Stimulated activated CD8-positive, alpha-beta memory T cell treated with anti-CD3 and anti-CD28 coated beads, Interleukin-4, amount 100 ng/mL, for 24 hours (primary cell): ENCODE results near the gene NRBP1.
A peak's percentile ranks its signal among the peaks of the same experiment; 100 is the strongest.
"Not testable (repeated sequence)": the region's sequence is repeated elsewhere in the genome, so short reads cannot be mapped to it uniquely, and the experiment has no call there.

Experiments used
- DNase-seq: peaks from one replicate; pipeline ENCODE4 v3.0.0-alpha.2; 2020; ENCODE audit warnings: low read depth

Gene NRBP1

GRCh38 chr2:27421660-27422250, 6.7 kb upstream of the NRBP1 start:
- DNase-seq, result no peak

GRCh38 chr2:27422958-27423357, 5.5 kb upstream of the NRBP1 start:
- DNase-seq, result no peak

DNA sequence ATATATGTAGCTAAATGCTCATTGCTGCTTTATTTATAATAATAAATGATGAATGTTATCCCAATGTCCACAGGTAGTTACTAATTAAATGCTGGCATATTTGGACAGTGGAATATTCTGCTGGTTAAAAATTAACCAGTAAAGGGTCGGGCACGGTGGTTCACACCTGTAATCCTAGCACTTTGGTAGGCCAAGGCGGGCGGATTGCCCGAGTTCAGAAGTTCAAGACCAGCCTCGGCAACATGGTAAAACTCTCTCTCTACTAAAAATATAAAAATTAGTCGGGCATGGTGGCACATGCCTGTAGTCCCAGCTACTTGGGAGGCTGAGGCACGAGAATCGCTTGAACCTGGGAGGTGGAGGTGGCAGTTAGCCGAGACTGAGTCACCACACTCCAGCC, 3.4 kb upstream of the NRBP1 start:
- DNase-seq, result not testable (repeated sequence)

- no peak for DNase-seq
Observed at GRCh38 chr2:27427863-27428212, 593 bp upstream of the NRBP1 start.

DNA sequence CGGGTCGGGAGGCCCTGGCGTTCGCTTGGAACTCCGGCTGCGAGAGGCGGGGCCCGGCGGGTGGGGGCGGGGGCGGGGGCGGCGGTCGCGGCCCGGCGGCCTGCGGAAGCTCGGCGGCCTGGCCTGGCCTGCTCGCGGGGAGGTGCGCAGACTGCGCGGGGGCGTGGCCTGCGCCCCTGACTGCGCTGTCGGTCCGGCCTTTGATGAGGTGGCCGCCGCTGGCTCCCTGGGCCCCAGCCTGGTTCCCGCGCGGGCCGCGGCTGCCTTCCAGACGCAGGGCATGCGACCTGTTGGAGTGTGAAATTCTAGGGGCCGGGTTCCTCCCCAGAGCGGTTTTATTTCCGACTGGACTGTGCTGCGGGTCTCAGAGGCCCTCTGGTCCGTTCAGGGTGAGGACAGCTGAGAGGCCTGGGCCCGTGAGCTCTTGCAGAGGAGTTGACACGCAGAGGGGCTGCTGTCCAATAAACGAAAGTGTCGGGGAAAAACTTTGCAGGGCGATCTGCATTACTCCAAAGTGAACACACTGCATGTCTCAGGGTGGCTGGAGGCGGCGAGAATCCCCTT, 629 bp downstream of the NRBP1 start:
- DNase-seq, result peak; percentile 72

DNA sequence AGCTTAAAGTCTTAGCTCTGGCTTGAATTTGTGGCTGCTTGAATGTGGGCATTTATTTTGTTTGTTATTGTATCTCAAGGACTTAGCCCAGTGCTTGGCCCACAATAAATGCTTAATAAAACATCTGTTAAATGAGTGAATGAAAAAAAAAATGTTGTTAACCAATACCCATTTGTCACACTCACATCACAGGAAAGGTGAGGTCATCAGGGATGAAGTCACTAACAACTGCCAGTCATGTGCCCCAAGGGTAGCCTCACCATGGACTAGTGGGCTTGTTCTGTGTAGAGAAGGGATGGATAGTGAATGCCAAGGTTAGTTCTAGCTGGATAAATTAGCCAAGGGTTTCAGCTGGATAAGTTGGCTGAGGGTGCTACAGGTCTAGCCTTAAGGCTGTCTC, 3.0 kb downstream of the NRBP1 start:
- DNase-seq, result no peak

DNA sequence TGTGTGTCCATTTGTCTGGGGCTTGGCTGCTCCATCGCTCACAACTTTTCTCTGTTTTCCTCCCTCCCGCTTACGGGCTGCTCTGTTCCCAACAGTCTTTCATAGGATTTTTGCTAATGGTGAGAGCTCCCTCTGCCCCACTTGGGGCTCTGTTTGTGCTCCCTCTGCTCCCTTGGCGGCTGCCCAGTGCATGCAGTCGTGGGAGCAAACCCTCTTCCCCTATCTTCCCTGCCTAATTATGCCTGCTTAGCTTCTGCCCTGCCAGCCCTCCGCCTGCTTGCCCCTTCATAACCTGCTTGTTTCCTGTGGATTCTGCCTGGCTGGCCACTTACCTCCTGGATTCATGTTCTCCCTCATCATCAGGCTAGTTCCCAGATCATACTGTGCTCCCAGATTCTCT, 7.2 kb downstream of the NRBP1 start:
- DNase-seq, result no peak

- no peak for DNase-seq
Observed at GRCh38 chr2:27441226-27441926, 12.9 kb downstream of the NRBP1 start.

GRCh38 chr2:27441958-27442919, 13.8 kb downstream of the NRBP1 start, which contains the start of gene KRTCAP3:
Gene KRTCAP3, plus strand, starts transcription at chr2:27442381. Its CDS starts 32 bp downstream, at chr2:27442413.
- DNase-seq, result peak; percentile 12

DNA sequence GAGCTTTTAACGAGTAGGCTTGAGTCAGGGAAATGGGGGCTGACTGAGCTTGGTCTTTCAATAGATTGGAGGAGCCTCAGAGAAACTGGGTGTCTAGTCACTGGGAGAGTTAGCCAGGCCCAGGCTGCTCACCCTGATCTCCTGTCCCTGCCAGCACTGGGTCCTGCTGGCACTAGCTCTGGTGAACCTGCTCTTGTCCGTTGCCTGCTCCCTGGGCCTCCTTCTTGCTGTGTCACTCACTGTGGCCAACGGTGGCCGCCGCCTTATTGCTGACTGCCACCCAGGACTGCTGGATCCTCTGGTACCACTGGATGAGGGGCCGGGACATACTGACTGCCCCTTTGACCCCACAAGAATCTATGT, 14.5 kb downstream of the NRBP1 start:
- no peak for DNase-seq

- no peak for DNase-seq
Observed at GRCh38 chr2:27445155-27445554, 16.7 kb downstream of the NRBP1 start.

- DNase-seq, result no peak
Observed at GRCh38 chr2:27445615-27446014, 17.2 kb downstream of the NRBP1 start.

GRCh38 chr2:27446057-27446456, 17.6 kb downstream of the NRBP1 start:
- DNase-seq, result no peak

- DNase-seq, result no peak
Observed at GRCh38 chr2:27448381-27448780, 19.9 kb downstream of the NRBP1 start.

- no peak for DNase-seq
Observed at GRCh38 chr2:27451095-27451494, 22.7 kb downstream of the NRBP1 start.

- no peak for DNase-seq
Observed at GRCh38 chr2:27453968-27454367, 25.5 kb downstream of the NRBP1 start.

DNA sequence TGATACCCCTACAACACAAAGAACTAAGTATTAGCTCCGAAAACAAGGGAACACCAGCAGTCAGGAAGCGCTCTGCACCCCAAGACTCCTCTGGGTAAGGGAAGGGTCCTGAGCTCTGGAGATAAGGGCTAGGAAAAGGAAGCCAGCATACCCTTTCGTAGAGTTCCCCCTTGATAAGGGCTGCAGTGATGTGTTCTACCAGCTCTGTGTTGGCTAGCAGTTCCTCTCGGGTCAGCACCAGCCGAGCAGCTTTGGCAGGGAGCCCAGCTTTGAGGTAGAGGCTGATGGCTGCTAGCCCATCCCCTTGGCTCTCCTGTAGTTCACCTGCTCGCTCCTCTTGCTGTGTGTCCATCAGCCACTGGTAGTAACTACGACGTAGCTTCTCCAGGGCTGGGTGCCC, 32.7 kb downstream of the NRBP1 start:
- no peak for DNase-seq

DNA sequence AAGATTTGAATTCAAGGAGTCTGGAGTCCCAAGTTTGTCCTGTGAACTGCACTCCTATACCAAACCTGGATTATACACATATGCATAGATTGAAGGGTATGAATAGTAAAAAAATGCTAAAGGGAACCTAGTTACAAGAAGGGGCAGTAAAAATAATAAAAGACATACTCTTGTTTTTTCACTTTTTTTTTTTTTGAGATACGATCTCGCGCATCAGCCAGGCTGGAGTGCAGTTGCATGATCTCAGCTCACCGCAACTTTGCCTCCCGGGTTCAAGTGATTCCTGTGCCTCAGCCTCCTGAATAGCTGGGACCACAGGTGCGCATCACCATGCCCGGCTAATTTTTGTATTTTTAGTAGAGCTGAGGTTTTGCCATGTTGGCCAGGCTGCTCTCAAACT, 36.0 kb downstream of the NRBP1 start:
- no peak for DNase-seq

DNA sequence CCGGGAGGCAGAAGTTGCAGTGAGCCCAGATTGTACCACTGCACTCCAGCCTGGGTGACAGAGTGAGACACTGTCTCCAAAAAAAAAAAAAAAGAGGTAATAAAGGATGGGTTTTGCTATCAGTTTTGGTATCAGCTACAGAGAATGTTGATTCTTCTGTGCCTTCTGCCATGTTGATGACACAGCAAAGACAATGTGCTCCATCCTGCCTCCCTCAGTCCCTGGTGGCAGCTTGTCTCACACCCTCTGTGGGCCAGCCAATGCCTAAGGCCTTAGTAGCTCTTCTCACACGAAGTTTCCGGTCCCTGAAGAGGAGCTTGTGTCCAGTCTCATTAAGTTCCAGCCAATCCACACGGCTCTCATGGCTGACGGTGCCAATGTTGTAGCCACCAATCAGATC, 43.5 kb downstream of the NRBP1 start:
- DNase-seq, result no peak

GRCh38 chr2:27485496-27485895, 57.1 kb downstream of the NRBP1 start:
- DNase-seq, result no peak

GRCh38 chr2:27489118-27489497, 60.7 kb downstream of the NRBP1 start:
- no peak for DNase-seq

DNA sequence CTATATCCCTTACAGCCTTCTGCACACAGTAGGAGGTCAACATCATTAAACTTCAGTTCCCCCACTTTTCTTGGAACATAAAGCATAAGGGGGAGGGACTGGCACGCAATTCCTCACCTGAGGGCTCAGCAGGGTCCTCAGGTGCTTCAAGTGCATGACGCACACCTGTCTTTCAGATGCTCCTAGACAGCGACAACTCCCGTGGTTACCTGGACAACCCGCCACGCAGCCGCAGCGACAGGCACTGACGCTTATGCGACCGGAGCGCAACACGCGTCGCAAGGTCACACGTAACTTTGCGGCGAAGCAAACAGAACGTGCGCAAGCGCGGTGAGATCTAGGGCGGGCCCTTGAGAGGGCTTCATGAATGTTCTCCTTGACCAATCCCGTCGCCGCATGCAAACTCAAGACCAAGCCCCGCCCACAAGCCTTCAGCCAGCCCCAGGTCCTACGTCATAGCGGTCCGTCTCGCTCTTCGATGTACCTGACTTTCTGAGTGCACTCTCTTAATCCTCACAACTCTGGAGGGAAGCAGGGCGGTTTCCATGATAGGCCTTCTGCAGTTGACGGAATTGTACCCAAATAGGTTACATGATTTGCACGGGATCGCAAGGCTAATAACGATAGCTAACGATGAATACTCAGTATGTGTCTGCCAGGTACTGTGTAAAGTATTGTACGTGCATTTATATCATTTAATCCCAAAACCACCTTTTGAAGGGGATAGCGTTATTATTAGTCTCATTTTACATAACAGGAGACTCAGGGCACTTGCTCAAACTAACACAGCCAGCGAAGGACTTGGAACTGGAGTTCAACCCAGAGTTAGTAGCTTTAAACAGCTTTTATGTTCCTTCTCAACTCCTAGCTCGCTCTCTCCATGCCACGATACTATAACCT, 61.3 kb downstream of the NRBP1 start, which contains the start of gene IFT172:
TSS of gene IFT172 (minus strand) at position 246 of the 900 bp plus-strand sequence. CDS start at position 156, 90 bp downstream.
- DNase-seq, result peak; percentile 98
